Measurements from ENCODE around the gene BTD. TPM values are rescaled to one million over a fixed set of nuclear protein-coding genes. Genes with fewer than 3 reads are reported as not detected.
A peak's percentile ranks its signal among the peaks of the same experiment; 100 is the strongest.
"Not testable (repeated sequence)": the region's sequence is repeated elsewhere in the genome, so short reads cannot be mapped to it uniquely, and the experiment has no call there.

BTD gene
- total RNA-seq, 1 experiment from 2014 or later: 6.6 TPM

- Histone ChIP-seq H3K27ac (no peak overlapping the region), H3K9me3 (replicated peaks) (no peaks in the 10 kb centered on the region), H3K27me3 (no peaks in the 10 kb centered on the region), H3K4me3 (no peak overlapping the region), H3K36me3 (peaks cover 11% of the 10 kb centered on the region; the same call in 1 of the 2 replicates), H3K4me1 (no peaks in the 10 kb centered on the region)
- DNase-seq: no peak
Observed at GRCh38 chr3:15585111-15585845, 16.3 kb upstream of the BTD start.

- no peaks in the 10 kb centered on the region for H3K4me1 ChIP-seq
- H3K27me3 ChIP-seq: no peaks in the 10 kb centered on the region
- no peaks in the 10 kb centered on the region for H3K9me3 ChIP-seq (replicated peaks)
- H3K27ac ChIP-seq: no peak overlapping the region
- peaks cover 9% of the 10 kb centered on the region for H3K36me3 ChIP-seq
- H3K4me3 ChIP-seq: no peak overlapping the region
- DNase-seq: no peak
Observed at GRCh38 chr3:15591242-15591641, 10.3 kb upstream of the BTD start.

- H3K4me1 ChIP-seq: no peaks in the 10 kb centered on the region
- no peaks in the 10 kb centered on the region for H3K27me3 ChIP-seq
- no peaks in the 10 kb centered on the region for H3K9me3 ChIP-seq (replicated peaks)
- no peak overlapping the region for H3K27ac ChIP-seq
- no peak overlapping the region for H3K4me3 ChIP-seq
- H3K36me3 ChIP-seq: peaks cover 6% of the 10 kb centered on the region; the same call in 1 of the 2 replicates
- no peak for DNase-seq
Observed at GRCh38 chr3:15591928-15592327, 9.6 kb upstream of the BTD start.

- Histone ChIP-seq H3K36me3 (peaks cover 8% of the 10 kb centered on the region; the same call in 1 of the 2 replicates), H3K27me3 (no peaks in the 10 kb centered on the region), H3K4me1 (no peaks in the 10 kb centered on the region), H3K9me3 (replicated peaks) (no peaks in the 10 kb centered on the region), H3K4me3 (no peak overlapping the region), H3K27ac (no peak overlapping the region)
- no peak for DNase-seq
Observed at GRCh38 chr3:15592968-15593367, 8.6 kb upstream of the BTD start.

GRCh38 chr3:15595955-15596354 lies 5.6 kb upstream of the BTD start:
- no peak overlapping the region for H3K4me3 ChIP-seq
- H3K36me3 ChIP-seq: peaks cover 14% of the 10 kb centered on the region
- H3K27me3 ChIP-seq: no peaks in the 10 kb centered on the region
- no peak overlapping the region for H3K27ac ChIP-seq
- no peak for DNase-seq
- 0 out of 2 replicates have a peak, but pooled peaks cover 4% of the 10 kb centered on the region for H3K4me1 ChIP-seq
- no peaks in the 10 kb centered on the region for H3K9me3 ChIP-seq (replicated peaks)

GRCh38 chr3:15601046-15601398 lies 523 bp upstream of the BTD start:
- 0 out of 2 replicates have a peak, but pooled peaks cover 4% of the 10 kb centered on the region for H3K4me1 ChIP-seq
- no peaks in the 10 kb centered on the region for H3K27me3 ChIP-seq
- H3K27ac ChIP-seq: peak overlapping the region; percentile 7; the same call in 1 of the 2 replicates
- H3K9me3 ChIP-seq (replicated peaks): no peaks in the 10 kb centered on the region
- peaks cover 9% of the 10 kb centered on the region for H3K36me3 ChIP-seq
- H3K4me3 ChIP-seq: peak overlapping the region; percentile 77
- DNase-seq: no peak

- H3K36me3 ChIP-seq: peaks cover 7% of the 10 kb centered on the region; the same call in 1 of the 2 replicates
- peak overlapping the region; percentile 45 for H3K27ac ChIP-seq
- 0 out of 2 replicates have a peak, but pooled peaks cover 4% of the 10 kb centered on the region for H3K4me1 ChIP-seq
- peak overlapping the region; percentile 77 for H3K4me3 ChIP-seq
- no peak for DNase-seq
- no peaks in the 10 kb centered on the region for H3K9me3 ChIP-seq (replicated peaks)
- H3K27me3 ChIP-seq: no peaks in the 10 kb centered on the region
Observed at GRCh38 chr3:15602146-15602536, 596 bp downstream of the BTD start.

GRCh38 chr3:15602816-15603215 lies 1.3 kb downstream of the BTD start:
- not testable (repeated sequence) for H3K36me3 ChIP-seq, DNase-seq
- H3K4me3 ChIP-seq: peak overlapping the region; percentile 77

GRCh38 chr3:15604584-15604983 lies 3.0 kb downstream of the BTD start:
- H3K4me3 ChIP-seq; DNase-seq; H3K27ac ChIP-seq; H3K9me3 ChIP-seq (replicated peaks); H3K36me3 ChIP-seq; H3K4me1 ChIP-seq; H3K27me3 ChIP-seq: not testable (repeated sequence)

More at GRCh38 chr3:15602816-15603215, 1.3 kb downstream of the BTD start:
- H3K9me3 ChIP-seq (replicated peaks); H3K27me3 ChIP-seq; H3K4me1 ChIP-seq; H3K27ac ChIP-seq: not testable (repeated sequence)

- no peaks in the 10 kb centered on the region for H3K27me3 ChIP-seq
- no peak overlapping the region for H3K27ac ChIP-seq
- no peaks in the 10 kb centered on the region for H3K9me3 ChIP-seq (replicated peaks)
- H3K4me1 ChIP-seq: no peaks in the 10 kb centered on the region
- no peak overlapping the region for H3K4me3 ChIP-seq
- DNase-seq: no peak
- no peaks in the 10 kb centered on the region for H3K36me3 ChIP-seq
Observed at GRCh38 chr3:15606434-15606891, 4.9 kb downstream of the BTD start.

- Histone ChIP-seq H3K27ac (no peak overlapping the region), H3K4me1 (no peaks in the 10 kb centered on the region), H3K27me3 (no peaks in the 10 kb centered on the region), H3K4me3 (no peak overlapping the region), H3K9me3 (replicated peaks) (no peaks in the 10 kb centered on the region), H3K36me3 (no peaks in the 10 kb centered on the region)
- no peak for DNase-seq
Observed at GRCh38 chr3:15610082-15610759, 8.7 kb downstream of the BTD start.

GRCh38 chr3:15611018-15611417 lies 9.5 kb downstream of the BTD start:
- Histone ChIP-seq H3K36me3 (no peaks in the 10 kb centered on the region), H3K4me3 (no peak overlapping the region), H3K27me3 (no peaks in the 10 kb centered on the region), H3K9me3 (replicated peaks) (no peaks in the 10 kb centered on the region), H3K4me1 (no peaks in the 10 kb centered on the region), H3K27ac (no peak overlapping the region)
- DNase-seq: no peak

GRCh38 chr3:15612001-15612400 lies 10.5 kb downstream of the BTD start:
- H3K36me3 ChIP-seq: no peaks in the 10 kb centered on the region
- H3K27me3 ChIP-seq: no peaks in the 10 kb centered on the region
- no peak for DNase-seq
- no peak overlapping the region for H3K4me3 ChIP-seq
- no peak overlapping the region for H3K27ac ChIP-seq
- H3K4me1 ChIP-seq: no peaks in the 10 kb centered on the region
- H3K9me3 ChIP-seq (replicated peaks): no peaks in the 10 kb centered on the region

- no peaks in the 10 kb centered on the region for H3K27me3 ChIP-seq
- H3K9me3 ChIP-seq (replicated peaks): peaks cover 7% of the 10 kb centered on the region; the same call in 1 of the 2 replicates
- no peak for DNase-seq
- no peak overlapping the region for H3K27ac ChIP-seq
- H3K4me3 ChIP-seq: no peak overlapping the region
- no peaks in the 10 kb centered on the region for H3K4me1 ChIP-seq
- no peaks in the 10 kb centered on the region for H3K36me3 ChIP-seq
Observed at GRCh38 chr3:15614958-15615357, 13.4 kb downstream of the BTD start.

- Histone ChIP-seq H3K27me3 (no peaks in the 10 kb centered on the region), H3K27ac (no peak overlapping the region), H3K4me1 (no peaks in the 10 kb centered on the region), H3K4me3 (no peak overlapping the region), H3K36me3 (no peaks in the 10 kb centered on the region), H3K9me3 (replicated peaks) (peaks cover 7% of the 10 kb centered on the region; the same call in 1 of the 2 replicates)
- DNase-seq: no peak
Observed at GRCh38 chr3:15616053-15616452, 14.5 kb downstream of the BTD start.
